HuH-7.5 (cell line): ENCODE data around the gene SLC12A7.
"Not testable (repeated sequence)": the region's sequence is repeated elsewhere in the genome, so short reads cannot be mapped to it uniquely, and the experiment has no call there.

Experiments
- DNase-seq: peaks from one replicate; pipeline ENCODE4 v3.0.0; 2011; ENCODE audit warnings: low spot score

Gene SLC12A7

DNA sequence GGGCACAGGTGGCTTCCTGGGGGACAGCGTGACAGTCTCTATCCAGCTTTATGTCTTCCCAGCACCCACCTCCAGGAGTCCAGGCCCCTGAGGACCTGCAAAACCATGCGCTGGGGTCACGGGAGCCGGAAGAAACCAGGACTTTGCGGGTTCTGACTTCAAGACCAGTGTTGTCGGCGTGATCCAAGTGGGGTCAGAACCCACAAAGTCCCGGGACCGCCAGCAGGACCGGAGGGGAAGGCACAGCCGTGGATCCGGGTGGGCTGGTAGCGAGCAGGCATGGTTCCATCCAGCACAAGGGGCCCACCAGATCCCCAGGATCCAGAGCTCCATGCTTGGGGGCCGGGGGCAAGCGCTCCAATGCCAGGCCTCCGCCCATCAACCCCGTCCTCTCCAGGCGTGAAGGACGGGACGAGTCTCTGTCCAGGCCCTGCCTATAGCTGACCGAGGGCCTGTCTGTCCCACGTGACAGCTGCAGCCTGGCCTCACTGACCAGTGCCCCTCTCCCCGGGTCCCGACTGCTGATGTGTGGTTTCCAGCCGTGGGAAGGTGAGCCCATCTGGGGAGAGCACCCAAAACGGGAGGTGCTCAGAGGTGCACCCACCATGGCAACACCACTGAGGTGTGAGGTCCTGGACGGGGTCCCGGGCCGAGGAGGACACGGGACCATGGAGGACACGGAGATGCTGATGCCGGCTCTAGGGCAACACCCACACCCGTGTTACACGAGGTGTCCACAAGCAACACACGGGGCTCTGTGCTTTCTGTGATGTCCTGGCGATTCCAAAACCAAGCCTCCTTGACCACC, 48.9 kb downstream of the SLC12A7 start:
- DNase-seq, result no peak

DNA sequence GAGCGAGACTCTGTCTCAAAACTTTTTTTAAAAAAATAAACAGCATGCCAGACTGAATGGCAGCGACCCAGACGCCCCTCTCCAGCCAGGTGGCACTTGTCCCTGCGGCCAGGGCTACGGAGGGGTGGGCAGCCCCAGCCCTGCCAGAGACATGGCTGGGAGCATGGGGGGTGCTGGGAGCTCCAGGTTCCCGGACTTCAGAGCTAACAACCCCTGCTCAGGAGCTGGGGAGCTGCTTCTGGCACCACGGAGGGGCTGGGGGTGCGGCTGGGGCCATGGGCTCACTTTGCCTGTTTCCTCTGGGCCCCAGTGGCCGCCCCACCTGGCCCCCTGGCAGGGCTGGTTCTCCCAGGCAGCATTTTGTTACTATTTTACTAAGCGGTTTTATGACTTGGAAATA, 49.9 kb downstream of the SLC12A7 start:
- DNase-seq, result no peak

DNA sequence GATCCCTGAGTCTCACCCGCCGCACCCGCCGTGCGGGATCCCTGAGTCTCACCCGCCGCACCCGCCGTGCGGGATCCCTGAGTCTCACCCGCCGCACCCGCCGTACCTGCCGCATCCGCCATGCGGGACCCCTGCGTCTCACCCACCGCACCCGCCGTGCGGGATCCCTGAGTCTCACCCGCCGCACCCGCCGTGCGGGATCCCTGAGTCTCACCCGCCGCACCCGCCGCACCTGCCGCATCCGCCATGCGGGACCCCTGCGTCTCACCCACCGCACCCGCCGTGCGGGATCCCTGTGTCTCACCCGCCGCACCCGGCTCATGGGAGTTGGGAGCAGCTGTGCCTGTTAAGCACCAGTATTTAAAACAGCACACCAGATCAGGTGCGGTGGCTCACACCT, 50.6 kb downstream of the SLC12A7 start:
- DNase-seq, result not testable (repeated sequence)

DNA sequence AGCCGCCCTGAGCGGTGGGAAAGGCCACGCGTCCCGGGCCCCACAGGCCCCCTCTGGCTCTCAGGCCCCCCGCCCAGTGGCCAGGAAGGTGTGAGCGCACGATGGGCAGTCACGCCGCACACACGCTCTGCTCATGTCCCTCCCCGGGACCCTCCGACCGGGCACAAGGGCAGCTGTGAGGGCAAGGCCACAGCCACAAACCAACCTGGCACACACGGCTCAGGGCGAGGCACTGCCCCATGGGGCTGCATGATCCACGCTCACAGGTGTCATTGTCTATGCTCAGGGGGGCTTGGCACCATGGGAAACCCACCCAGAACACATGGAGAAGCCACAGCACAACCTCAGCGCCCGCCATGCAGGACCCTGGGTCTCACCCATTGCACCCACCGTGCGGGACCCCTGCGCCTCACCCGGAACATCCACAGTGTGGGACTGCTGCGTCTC, 51.3 kb downstream of the SLC12A7 start:
- no peak for DNase-seq

DNA sequence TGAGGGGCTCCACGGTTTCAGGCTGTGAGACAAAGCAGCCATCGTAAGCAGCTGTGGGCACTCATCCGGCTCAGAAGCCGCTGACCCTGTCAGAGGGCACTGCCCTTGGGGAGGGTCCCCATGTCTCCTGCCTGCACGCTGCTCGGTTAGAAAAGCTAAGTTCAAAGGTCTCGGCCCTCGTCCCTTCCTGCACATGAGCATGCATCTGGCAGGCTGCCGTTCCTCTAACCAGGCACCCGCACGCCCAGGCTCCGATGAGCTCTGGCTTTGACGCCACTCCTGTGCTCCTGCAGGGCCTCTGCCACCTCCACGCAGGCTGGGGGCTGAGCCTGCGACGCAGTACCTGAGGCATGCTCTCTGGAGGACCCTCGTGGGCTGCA, 52.0 kb downstream of the SLC12A7 start:
- no peak for DNase-seq

DNA sequence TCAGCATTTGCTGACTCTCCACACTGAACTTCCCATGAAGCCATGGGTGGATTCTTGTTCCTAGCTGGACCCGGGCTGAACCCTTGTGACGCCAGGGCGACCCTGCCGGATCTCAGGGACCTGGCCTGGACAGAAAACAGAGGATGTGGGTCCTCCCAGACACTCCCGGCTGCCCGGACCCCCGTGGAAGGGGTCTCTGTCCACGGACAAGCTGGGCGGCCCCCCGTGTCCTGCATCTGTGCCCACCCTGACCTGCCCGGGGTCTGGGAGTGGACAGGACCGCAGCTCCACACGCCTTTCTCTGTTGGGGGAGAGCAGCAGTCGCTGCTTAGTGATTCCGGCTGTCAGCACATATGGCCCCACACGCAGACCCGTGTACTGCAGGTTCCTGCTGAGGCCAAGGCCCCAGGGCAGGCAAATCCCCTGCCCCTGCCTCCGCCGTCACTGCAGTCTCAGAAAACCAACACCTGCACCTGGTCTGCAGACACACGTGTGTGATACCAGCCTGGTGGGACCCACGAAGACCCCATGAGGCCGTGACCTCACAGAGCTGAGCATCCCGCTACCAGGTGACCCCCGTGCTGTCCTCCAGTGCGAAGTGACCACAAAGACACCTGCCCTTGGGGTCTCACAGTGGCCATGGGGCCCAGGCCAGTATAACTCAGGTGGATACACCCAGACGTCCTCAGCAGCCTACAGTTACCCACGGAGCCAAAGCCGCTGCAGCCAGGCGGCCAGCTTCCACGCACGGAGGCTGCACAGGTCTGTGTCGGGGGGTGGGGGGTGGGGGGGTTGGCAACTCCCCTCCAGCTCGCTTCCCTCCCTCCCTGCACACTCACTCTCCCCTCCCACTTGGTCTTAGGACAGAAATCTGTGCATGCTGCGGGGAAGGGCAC, 52.6 kb downstream of the SLC12A7 start:
- DNase-seq, result no peak

DNA sequence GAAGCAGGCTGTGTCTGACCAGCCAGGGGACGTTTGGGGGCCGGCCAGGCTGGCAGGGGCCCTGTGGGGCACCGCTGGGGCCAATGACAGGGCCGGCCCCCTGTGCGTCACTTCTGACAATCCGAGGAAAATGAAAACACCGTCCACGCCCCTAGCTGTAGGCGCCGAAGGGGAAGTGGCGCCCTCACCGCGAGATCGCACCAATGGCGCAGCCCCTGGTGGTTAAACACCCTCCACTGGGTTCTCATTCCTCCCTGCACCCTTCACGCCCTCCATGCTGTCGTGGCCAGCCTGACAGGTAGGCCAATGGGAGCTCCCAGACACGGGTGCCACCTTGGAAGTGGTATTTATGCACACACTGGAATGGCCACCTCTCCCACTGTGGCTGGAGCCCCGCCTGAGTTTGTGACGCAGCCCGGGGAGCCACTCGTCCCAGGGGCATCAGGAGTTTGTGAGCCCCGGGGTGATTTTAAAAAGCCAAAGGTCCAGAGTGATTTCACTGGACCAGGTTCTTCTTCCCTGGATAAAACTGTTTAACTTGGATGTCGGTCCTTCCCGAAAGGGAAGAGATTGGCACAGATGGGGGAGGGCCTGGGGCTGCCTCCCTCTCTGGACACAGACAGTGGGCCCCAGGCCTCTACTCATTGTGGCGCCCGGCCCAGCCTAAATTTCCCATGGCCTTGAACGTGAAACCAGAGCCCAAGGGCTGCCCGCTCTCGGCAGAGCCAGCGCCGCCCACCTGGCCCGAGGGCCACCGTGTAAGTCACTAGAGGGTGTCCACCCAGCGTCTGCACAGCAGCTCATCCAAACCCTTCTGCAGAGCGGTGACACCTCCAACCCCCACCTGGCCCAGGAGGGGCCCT, 53.5 kb downstream of the SLC12A7 start:
- no peak for DNase-seq

DNA sequence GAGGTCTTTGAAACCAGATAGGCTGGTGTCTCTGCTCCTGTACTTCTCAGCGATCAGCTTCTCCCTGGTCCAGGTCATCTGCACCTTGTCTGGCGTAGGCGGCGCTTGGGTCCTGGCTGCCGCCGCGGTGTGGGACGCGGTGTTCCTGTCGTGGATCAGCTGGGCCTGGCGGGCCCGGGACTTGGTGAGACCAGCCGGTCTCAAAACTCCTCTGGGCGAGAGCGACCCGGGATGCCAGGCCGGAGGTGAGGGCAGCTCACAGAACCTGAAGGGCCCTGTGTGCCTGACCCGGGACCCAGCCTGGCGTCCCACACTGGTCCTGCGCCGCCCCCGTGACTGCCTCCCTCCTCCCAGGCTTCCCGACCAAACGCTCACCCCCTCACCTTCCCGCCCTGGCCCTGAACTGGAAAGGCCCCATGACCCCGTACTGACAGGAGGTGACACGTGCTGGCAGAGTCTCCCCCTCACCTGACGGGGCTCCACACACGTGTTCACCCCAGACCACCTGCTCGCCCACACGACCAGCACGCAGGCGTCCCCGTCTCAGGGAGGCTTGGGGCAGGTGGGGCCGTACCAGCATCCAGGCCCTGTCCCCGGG, 54.3 kb downstream of the SLC12A7 start:
- no peak for DNase-seq

DNA sequence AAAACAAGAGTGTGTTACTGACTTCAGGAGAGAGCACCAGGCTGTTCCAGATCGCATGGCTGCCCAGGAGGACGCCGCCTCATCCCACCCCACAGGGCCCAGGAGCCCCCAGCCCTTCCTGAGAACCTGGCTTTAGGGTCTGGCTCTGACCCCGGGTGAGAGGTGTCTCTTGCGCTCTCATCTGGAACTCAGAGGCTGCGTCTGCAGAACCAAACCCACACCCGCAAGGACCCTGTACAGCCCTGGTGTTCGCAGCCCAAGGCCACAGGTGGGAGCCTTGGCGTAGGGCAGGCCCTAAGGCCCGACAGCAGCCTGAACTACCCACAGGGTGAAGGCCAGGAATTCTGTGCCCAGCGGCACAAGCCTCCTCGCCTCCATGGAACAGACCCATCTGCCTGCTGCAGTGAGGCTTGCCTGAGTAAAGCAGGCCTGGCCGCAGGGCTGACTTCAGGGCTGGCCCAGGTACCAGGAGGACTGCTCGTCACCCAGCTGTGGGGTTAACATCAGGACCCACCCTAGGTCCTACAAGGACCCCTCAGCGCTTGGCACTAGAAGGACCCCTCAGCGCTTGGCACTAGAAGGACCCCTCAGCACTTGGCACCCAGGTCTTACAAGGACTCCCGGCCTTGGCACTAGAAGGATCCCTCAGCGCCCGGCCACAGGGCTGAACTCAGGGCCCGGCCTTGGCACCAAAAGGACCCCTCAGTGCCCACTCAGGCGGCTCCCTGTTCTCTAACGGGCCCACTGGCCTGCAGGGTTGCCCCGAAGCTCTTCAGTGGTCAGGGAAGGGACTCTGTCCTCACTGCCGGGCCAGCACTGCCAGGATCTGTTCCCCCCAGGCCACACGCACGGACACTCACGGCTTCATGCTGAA, 55.0 kb downstream of the SLC12A7 start:
- no peak for DNase-seq

DNA sequence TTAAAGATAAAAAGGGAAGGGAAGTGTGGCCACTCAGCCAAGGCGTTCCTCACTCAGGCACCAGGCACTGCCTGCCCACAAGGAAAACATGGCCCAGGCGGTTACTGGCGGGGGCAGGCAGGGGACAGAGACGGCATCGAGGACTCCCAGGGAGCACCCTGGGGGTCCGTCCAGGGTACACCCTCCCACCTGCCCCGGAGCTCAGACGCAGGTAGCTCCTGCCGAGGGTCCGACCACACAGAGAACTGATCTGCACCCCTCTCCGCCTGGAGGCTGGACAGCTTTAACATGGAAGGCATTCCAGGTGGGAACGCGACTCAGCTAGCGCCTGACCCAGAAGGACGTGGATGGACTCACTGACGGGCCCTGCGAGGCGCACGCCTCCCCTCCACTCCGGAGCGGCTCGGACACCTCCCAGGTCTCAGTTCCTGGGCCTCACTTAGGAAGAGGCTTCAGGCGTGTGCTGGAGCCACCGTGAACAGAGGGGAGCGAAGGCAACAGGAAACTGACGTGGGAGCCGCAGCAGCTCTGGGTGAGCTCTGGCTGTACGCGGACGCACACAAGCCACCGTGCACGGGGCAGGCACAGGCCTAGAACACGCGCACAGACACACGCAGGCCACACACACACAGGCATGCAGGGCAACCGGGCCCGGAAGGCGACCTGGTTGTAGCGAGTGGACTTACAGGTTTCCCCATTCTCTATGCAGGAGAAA, 55.8 kb downstream of the SLC12A7 start:
- DNase-seq, result no peak

DNA sequence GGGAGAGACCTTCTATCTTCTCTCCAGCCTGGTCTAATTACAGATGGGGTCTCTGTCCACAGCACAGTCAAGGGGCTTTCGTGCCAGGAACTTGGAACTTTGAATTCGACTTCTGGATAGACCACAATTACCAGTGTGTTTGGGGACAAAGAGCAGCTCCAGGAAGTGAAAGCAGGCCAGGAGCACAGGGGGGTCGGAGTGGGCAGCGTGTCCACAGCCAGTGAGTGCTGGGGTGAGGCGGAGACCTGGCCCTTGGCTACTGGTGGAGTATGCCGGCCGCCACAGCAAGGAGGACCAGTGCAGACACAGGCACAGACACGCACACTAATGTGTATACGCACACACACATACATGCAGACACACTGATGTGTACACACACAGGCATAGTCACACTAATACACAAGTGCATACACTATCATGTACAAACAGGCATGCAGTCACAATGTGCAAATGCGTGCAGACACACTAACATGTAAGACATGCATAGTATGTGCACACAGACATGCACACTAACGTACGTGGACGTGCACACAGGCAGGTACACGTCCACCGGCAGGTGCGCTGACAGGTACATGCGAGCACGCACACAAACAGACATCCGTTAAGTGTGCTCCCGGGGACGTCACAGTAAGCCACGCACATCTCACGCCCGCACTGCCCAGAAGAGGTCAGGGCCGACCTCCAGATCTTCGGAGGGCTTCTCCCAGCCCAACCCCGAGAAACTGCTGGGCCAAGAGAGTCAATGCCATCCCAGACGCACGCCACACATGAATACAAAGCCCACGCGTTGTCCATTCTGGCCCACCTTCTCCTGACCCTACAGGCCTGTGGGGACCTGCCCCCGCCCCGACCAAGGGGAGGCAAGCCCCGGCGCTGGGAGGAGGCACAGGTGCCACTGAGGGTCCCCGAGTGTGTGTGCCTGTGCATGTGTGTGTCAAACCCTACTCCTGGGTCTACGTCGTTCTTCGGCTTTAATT, 56.8 kb downstream of the SLC12A7 start:
- DNase-seq, result no peak

DNA sequence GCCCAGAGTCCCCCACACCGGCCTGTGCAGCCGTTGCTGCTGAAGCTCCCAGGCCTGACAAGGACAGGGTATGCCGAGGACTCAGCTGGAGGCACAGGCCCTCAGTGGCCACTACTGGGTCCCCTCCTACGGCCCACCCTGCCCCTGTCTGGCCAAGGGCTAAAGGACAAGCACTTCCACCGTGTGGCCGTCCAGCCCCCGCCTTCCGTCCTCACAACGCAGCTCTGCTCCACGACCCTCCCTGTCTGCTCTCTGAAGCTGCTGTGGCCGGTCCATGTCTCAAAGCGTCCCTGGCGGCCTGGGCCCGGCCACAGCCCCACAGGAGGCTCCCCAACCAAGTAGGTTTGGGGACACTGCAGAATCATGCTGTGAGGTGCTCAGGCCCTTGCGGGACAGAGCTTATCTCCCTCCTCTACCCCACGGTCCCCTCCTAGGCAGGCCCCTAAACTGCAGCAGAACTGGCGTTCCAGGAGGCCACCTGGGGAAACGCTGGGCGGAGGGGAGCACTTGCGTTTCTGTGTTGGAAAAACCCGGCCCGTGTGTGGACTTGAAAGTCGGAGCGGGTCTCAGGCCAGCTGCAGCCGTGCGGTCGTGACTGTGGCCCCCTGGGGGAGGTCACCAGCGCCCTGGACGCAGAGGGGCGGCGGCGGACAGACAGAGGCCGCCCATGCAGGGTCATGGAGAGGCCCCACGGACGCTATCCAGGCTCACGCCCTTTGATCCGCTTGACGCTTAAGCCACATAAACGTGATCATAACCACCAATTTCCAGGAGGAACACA, 57.7 kb downstream of the SLC12A7 start:
- DNase-seq, result no peak

DNA sequence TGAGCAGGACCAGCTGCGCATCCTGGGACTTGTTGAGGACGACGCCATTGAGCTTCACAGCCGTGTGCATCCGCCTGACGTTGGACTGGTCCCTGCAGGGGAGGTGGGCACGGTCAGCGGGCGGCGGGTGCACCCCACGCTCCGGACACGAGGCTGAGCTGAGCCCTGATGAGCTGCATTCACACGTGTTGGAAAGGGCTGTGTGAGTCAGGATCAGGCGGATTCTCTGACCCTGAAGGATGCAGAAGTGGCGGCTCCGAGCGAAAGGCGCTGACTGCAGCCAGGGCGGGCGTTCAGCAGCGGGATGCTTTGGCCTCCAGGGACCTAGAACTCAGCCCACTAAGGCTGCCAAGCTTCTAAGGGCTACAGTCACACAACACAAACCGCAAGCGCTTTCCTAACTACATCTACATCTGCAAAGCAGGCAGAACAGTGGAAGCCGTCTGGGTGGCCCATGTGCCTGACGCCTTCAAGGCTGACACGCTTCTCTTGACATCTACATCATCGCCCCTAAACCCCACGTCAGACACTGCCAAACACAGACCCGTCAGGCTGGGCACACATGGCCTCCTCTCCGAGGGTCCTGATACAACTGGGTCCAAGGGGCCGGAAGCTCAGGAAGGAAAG, 58.4 kb downstream of the SLC12A7 start:
- no peak for DNase-seq

DNA sequence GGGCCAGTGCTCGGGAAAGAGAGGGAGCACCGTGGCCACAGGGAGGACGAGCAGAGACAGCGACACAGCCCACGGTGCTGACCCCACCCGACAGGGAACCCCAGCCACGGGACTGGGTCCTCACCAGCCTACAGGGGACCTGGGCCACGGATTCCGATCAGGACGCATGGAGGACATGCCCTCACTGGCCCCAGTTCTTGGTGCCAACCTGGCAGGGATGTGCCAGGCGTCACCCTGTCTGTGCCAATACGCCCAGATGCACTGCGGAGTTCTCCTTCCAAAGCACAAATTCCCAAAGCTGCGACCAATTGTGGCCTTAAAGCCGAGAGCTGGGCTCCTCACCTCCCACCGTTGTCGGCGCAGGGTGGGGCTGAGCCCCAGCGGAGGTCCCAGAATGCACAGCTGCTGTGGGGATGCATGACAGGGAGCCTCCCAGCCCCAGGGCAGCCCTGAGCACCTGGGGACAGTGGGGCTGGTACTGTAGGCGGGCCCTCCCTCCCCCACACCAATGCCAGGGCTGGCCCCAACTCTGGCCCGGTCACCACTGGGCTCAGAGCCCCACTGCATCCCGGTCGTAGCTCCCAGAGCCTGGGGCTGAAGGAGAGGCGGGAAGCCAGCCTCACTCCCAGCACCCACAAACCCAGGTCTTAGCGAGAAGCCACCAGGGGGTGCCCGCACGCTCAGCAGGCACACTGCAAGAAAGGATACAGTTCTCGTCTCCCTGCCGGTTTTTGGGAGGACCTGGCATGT, 59.0 kb downstream of the SLC12A7 start:
- DNase-seq, result no peak

DNA sequence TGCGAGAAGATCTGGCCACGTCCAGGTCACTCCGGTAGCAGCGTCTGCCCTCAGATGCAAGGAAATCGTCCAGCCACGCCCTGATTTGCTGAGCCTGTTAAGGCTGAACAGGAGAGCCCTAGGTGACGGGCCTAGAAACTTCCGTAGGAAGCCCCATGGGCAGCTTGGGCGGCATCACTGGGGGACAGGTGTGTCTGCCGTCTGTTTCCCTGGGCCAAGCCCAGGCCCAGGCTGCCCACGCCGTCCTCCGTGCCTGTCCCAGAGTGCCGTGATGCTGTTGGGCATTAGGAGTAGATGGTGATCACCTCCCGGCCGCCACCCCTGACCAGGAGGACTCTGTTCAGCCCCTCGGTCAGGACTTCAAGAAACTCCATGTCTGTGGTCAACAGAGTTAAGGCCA, 59.8 kb downstream of the SLC12A7 start:
- DNase-seq, result no peak

DNA sequence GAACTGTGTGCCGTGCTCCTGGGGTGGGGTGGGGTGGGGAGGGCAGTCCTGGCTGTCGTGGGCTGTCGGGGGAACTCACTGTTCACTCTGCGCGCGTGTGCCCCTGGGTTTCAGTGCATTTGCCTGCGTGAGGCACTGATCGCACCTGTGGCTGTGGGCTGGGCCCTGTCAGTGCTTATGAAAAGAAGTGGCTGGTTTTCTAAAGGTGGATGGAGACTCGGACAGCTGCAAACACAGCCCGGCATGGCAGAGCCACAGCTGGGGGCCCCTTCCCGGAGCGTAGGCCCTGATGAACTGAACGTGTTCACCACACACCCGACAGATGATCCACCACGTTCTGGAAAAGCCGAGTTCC, 60.5 kb downstream of the SLC12A7 start:
- DNase-seq, result no peak
